Measurements from ENCODE around the gene PDHA2.
"Not testable (repeated sequence)": the region's sequence is repeated elsewhere in the genome, so short reads cannot be mapped to it uniquely, and the experiment has no call there.

Gene PDHA2

GRCh38 chr4:95839891-95840290 lies at the start of gene PDHA2:
Gene PDHA2, plus strand, starts transcription at chr4:95840093. Its CDS starts 58 bp downstream, at chr4:95840151.
- no peak for DNase-seq

GRCh38 chr4:95798003-95798402 lies 41.9 kb upstream of the PDHA2 start:
- DNase-seq = no peak

- no peak for DNase-seq
Observed at GRCh38 chr4:95798727-95799126, 41.2 kb upstream of the PDHA2 start.

- no peak for DNase-seq
Observed at GRCh38 chr4:95821867-95822266, 18.0 kb upstream of the PDHA2 start.

- no peak for DNase-seq
Observed at GRCh38 chr4:95825546-95825945, 14.3 kb upstream of the PDHA2 start.

GRCh38 chr4:95830651-95831050 lies 9.2 kb upstream of the PDHA2 start:
- no peak for DNase-seq

GRCh38 chr4:95831166-95831565 lies 8.7 kb upstream of the PDHA2 start:
- DNase-seq = no peak

- DNase-seq = no peak
Observed at GRCh38 chr4:95833711-95834194, 6.1 kb upstream of the PDHA2 start.

GRCh38 chr4:95835672-95836071 lies 4.2 kb upstream of the PDHA2 start:
- peak in 1 of 2 experiments; percentile 5 for DNase-seq

GRCh38 chr4:95838192-95838591 lies 1.7 kb upstream of the PDHA2 start:
- DNase-seq = no peak

GRCh38 chr4:95847908-95848460 lies 8.1 kb downstream of the PDHA2 start:
- DNase-seq = no peak

- no peak for DNase-seq
Observed at GRCh38 chr4:95850161-95850560, 10.3 kb downstream of the PDHA2 start.

GRCh38 chr4:95857761-95858160 lies 17.9 kb downstream of the PDHA2 start:
- DNase-seq = no peak

GRCh38 chr4:95867919-95868318 lies 28.0 kb downstream of the PDHA2 start:
- DNase-seq = peak in 1 of 2 experiments; percentile 10

- not testable (repeated sequence) for DNase-seq
Observed at GRCh38 chr4:95869414-95869813, 29.5 kb downstream of the PDHA2 start.

GRCh38 chr4:95869961-95870500 lies 30.1 kb downstream of the PDHA2 start:
- DNase-seq = no peak

- DNase-seq = no peak
Observed at GRCh38 chr4:95877636-95878035, 37.7 kb downstream of the PDHA2 start.

- no peak for DNase-seq
Observed at GRCh38 chr4:95887551-95887950, 47.7 kb downstream of the PDHA2 start.

GRCh38 chr4:95889662-95890061 lies 49.8 kb downstream of the PDHA2 start:
- no peak for DNase-seq

Data from NCI-H446 (cell line).